Left ventricle myocardium inferior (tissue), 1 donor: ENCODE data around the gene ZNF556. TPM values are rescaled to one million over a fixed set of nuclear protein-coding genes. Genes with fewer than 3 reads are reported as not detected.

Experiments used
- DNase-seq: peaks from one replicate; pipeline ENCODE4 v3.0.0-alpha.2; 2020
- H3K27ac ChIP-seq: fragments of 200-600 bp; replicated peaks from 2 replicates; pipeline ENCODE4 v1.8.0; 2021
- H3K27me3 ChIP-seq: fragments of 200-600 bp; 2 replicates; pipeline ENCODE4 v1.8.0; 2021; ENCODE audit warnings: low read depth
- H3K36me3 ChIP-seq: fragments of 200-600 bp; 2 replicates; pipeline ENCODE4 v1.8.0; 2021
- H3K4me1 ChIP-seq: fragments of 200-600 bp; 2 replicates; pipeline ENCODE4 v1.8.0; 2021
- H3K4me3 ChIP-seq: fragments of 200-600 bp; 2 replicates; pipeline ENCODE4 v1.8.0; 2021; ENCODE audit warnings: mild to moderate bottlenecking, moderate library complexity
- H3K9me3 ChIP-seq: fragments of 200-600 bp; replicated peaks from 2 replicates; pipeline ENCODE4 v1.8.0; 2021
- CTCF ChIP-seq: fragments of 200-600 bp; IDR thresholded peaks from 2 replicates; pipeline ENCODE4 v1.8.0; 2021; ENCODE audit warnings: antibody characterized with exemption, mild to moderate bottlenecking, borderline replicate concordance
- intact Hi-C: fragments of 100-400 bp; cut with micrococcal nuclease; formaldehyde crosslinking; loops from one replicate; pipeline ENCODE4 v1.11.0; 2022
- total RNA-seq: library from RNA; stranded (reverse); fragmentation: NEBNext Ultra II Directional; extraction: Animal tissue kit (Norgen Biotek cat#: 25700); gene quantifications from one replicate; pipeline ENCODE4 v1.2.1, GENCODE V29; 2021
- donor health status: DM: no; HTN: yes; CAD: no; lungs with severe emphysema.

The ZNF556 gene
- total RNA-seq, 1 donor from 2014 or later, result not detected

GRCh38 chr19:2848616-2849015 is 18.5 kb upstream of the ZNF556 start:
- no peak overlapping the region for H3K27ac ChIP-seq
- H3K9me3 ChIP-seq, result peaks cover 91% of the 10 kb centered on the region
- no peak overlapping the region for H3K4me3 ChIP-seq
- H3K4me1 ChIP-seq, result peaks cover 31% of the 10 kb centered on the region
- H3K27me3 ChIP-seq, result no peaks in the 10 kb centered on the region
- DNase-seq, result no peak
- TF ChIP-seq CTCF, result no peak
- peaks cover 82% of the 10 kb centered on the region for H3K36me3 ChIP-seq
- intact Hi-C loops, result no loop called here

DNA sequence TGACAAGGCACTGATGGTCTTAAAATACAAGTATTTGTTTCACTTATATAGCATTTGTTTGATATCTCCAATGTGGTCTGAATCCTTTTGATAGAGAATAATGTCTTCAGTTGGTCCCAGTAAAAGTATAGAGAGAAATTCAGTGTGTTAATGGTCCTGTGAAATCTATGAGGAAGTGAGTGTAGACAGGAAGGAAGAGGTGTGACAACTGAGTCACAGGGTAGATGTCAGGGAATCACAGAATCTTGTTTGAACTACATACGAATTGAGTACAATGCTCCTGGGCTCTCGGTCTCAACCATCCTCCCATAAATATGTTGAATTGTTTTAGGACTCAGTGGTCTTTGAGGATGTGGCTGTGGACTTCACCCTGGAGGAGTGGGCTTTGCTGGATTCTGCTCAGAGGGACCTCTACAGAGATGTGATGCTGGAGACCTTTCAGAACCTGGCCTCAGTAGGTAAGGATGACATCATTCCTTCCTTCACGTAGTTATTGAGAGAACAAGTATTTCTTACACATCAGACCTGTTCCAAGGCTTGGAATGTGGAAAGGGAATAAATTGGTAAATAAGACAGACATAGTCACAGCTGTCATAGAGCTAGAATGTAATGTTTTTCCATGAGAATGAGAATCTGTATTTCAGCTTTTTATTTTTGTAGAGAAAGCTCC is 16.7 kb upstream of the ZNF556 start:
- Histone ChIP-seq H3K27ac (no peak overlapping the region), H3K9me3 (peaks cover 99% of the 10 kb centered on the region), H3K27me3 (no peaks in the 10 kb centered on the region), H3K4me3 (no peak overlapping the region), H3K4me1 (peaks cover 17% of the 10 kb centered on the region), H3K36me3 (peaks cover 93% of the 10 kb centered on the region)
- intact Hi-C loops, result no loop called here
- DNase-seq, result no peak
- no peak for TF ChIP-seq CTCF

GRCh38 chr19:2852598-2852997 is 14.5 kb upstream of the ZNF556 start:
- H3K27me3 ChIP-seq, result no peaks in the 10 kb centered on the region
- peaks cover 89% of the 10 kb centered on the region for H3K36me3 ChIP-seq
- no peak for DNase-seq
- H3K4me1 ChIP-seq, result no peaks in the 10 kb centered on the region
- intact Hi-C loops, result no loop called here
- no peak overlapping the region for H3K27ac ChIP-seq
- no peak for TF ChIP-seq CTCF
- no peak overlapping the region for H3K4me3 ChIP-seq
- peaks cover 100% of the 10 kb centered on the region for H3K9me3 ChIP-seq

GRCh38 chr19:2853015-2853606 is 14.0 kb upstream of the ZNF556 start:
- TF ChIP-seq CTCF, result no peak

DNA sequence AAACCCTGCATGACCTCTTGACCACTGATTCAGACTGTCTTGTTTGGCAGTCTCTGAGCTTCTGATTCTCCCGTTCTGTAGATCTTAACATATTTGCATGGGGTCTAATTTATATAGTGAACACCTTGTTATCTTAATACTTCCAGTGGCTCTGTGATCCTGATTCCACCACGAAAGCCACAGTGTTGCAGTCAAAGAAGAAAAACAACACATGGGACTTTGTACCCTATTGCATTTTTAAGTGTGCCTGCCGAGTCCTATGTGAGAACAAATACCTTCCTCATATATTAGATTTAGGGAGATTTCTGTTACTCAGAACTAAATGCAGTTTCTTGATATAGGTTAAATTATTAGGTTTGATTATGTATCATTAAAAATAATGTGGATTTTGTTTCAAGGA is 12.3 kb upstream of the ZNF556 start:
- TF ChIP-seq CTCF, result no peak
- DNase-seq, result no peak
- Histone ChIP-seq H3K4me1 (no peaks in the 10 kb centered on the region), H3K36me3 (peaks cover 87% of the 10 kb centered on the region), H3K4me3 (no peak overlapping the region), H3K9me3 (peaks cover 100% of the 10 kb centered on the region), H3K27me3 (no peaks in the 10 kb centered on the region), H3K27ac (no peak overlapping the region)
- intact Hi-C loops, result no loop called here

More at GRCh38 chr19:2853015-2853606, 14.0 kb upstream of the ZNF556 start:
- intact Hi-C loops, result no loop called here
- H3K36me3 ChIP-seq, result peaks cover 89% of the 10 kb centered on the region
- H3K4me3 ChIP-seq, result no peak overlapping the region
- DNase-seq, result no peak
- no peak overlapping the region for H3K27ac ChIP-seq
- no peaks in the 10 kb centered on the region for H3K27me3 ChIP-seq
- peaks cover 100% of the 10 kb centered on the region for H3K9me3 ChIP-seq
- H3K4me1 ChIP-seq, result no peaks in the 10 kb centered on the region
